Measurements from ENCODE around the gene TIGD4.

DNA sequence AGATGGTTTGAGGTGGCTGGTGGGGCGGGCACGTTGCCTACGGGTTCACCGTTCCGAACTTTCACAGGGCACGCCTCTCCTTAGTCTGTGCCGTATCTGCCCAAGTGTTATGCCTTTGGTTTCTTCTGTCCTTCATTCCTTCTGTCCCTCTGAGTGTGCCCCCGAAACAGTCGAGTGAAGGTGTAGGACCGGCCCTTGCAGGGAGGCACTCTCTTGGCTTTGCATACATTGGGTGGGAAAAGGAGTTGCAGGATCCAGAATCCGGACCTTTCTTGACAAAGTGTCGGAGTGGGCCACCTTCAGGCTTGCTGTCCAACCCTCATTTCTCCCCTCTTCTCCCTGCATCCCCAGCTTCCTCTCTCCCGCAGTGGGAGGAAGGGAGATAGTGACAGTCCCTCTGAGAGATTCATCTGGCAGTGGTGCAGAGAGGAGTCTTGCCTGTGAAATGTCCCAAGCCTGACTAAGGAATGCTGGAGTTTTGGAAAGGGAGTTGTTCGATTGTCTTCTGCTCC lies 793 bp upstream of the TIGD4 start:
- TF ChIP-seq CTCF (IDR thresholded peaks at IDR 0.05) (no peak), POLR2A (IDR thresholded peaks at IDR 0.05) (no peak)

Measured in body of pancreas (tissue), 4 donors.